ENCODE results near the gene CHST9. TPM values are rescaled to one million over a fixed set of nuclear protein-coding genes. Genes with fewer than 3 reads are reported as not detected.

Gene CHST9
- total and polyA plus RNA-seq, 10 of the 15 experiments (the other 5 are each of a cell fraction or from before 2014, with no cell fraction given), result 0.34 TPM; not detected in 9

DNA sequence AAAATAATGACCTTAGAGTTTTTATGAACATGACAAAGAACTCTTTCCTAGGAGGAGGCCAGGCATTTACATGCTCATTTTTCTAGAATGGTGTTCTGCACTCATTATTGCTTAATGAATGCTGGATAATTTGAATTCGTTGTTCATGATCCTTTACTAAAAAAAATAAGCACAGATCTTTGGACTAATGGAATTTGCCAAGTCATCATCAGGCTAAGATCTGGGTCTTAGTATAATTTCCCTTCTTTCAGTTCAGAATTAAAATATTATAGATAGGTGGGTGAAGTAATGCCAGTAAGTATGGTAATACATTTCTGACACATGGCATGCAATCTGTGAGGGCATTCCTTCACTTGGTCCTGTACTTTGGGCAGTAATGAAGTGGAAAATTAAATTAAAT, 175.8 kb downstream of the CHST9 start (continued):
- TF ChIP-seq, protein P1, sequence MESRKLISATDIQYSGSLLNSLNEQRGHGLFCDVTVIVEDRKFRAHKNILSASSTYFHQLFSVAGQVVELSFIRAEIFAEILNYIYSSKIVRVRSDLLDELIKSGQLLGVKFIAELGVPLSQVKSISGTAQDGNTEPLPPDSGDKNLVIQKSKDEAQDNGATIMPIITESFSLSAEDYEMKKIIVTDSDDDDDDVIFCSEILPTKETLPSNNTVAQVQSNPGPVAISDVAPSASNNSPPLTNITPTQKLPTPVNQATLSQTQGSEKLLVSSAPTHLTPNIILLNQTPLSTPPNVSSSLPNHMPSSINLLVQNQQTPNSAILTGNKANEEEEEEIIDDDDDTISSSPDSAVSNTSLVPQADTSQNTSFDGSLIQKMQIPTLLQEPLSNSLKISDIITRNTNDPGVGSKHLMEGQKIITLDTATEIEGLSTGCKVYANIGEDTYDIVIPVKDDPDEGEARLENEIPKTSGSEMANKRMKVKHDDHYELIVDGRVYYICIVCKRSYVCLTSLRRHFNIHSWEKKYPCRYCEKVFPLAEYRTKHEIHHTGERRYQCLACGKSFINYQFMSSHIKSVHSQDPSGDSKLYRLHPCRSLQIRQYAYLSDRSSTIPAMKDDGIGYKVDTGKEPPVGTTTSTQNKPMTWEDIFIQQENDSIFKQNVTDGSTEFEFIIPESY (IDR thresholded peaks at IDR 0.05), result no peak
- TF ChIP-seq, protein P2, sequence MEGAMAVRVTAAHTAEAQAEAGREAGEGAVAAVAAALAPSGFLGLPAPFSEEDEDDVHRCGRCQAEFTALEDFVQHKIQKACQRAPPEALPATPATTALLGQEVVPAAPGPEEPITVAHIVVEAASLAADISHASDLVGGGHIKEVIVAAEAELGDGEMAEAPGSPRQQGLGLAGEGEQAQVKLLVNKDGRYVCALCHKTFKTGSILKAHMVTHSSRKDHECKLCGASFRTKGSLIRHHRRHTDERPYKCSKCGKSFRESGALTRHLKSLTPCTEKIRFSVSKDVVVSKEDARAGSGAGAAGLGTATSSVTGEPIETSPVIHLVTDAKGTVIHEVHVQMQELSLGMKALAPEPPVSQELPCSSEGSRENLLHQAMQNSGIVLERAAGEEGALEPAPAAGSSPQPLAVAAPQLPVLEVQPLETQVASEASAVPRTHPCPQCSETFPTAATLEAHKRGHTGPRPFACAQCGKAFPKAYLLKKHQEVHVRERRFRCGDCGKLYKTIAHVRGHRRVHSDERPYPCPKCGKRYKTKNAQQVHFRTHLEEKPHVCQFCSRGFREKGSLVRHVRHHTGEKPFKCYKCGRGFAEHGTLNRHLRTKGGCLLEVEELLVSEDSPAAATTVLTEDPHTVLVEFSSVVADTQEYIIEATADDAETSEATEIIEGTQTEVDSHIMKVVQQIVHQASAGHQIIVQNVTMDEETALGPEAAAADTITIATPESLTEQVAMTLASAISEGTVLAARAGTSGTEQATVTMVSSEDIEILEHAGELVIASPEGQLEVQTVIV (IDR thresholded peaks at IDR 0.05; ENCODE audit: borderline replicate concordance, partially characterized antibody), result no peak
- TF ChIP-seq NFIC (IDR thresholded peaks at IDR 0.05; ENCODE audit: low read depth, low read length), result no peak
- no peak for TF ChIP-seq SMC3 (IDR thresholded peaks at IDR 0.05; ENCODE audit: borderline replicate concordance, low read length)
- no peak for TF ChIP-seq SMARCA5 (IDR thresholded peaks at IDR 0.05)
- TF ChIP-seq BCL11A (IDR thresholded peaks at IDR 0.05; ENCODE audit: low read depth, low read length), result no peak
- no peak for TF ChIP-seq SUPT20H (IDR thresholded peaks at IDR 0.05; ENCODE audit: borderline replicate concordance, control insufficient read depth, low read depth, low read length)
- TF ChIP-seq, protein P3, sequence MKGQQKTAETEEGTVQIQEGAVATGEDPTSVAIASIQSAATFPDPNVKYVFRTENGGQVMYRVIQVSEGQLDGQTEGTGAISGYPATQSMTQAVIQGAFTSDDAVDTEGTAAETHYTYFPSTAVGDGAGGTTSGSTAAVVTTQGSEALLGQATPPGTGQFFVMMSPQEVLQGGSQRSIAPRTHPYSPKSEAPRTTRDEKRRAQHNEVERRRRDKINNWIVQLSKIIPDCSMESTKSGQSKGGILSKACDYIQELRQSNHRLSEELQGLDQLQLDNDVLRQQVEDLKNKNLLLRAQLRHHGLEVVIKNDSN (IDR thresholded peaks at IDR 0.05; ENCODE audit: borderline replicate concordance, extremely low read length, insufficient read depth, low read depth, low read length), result no peak
- no peak for TF ChIP-seq HDAC6 (IDR thresholded peaks at IDR 0.05; ENCODE audit: unreplicated experiment)
- TF ChIP-seq ZNF622 (IDR thresholded peaks at IDR 0.05), result no peak

Data from GM12878 (cell line).